ENCODE results near the gene ZDHHC1.
"Not testable (repeated sequence)": the region's sequence is repeated elsewhere in the genome, so short reads cannot be mapped to it uniquely, and the experiment has no call there.

Gene ZDHHC1

DNA sequence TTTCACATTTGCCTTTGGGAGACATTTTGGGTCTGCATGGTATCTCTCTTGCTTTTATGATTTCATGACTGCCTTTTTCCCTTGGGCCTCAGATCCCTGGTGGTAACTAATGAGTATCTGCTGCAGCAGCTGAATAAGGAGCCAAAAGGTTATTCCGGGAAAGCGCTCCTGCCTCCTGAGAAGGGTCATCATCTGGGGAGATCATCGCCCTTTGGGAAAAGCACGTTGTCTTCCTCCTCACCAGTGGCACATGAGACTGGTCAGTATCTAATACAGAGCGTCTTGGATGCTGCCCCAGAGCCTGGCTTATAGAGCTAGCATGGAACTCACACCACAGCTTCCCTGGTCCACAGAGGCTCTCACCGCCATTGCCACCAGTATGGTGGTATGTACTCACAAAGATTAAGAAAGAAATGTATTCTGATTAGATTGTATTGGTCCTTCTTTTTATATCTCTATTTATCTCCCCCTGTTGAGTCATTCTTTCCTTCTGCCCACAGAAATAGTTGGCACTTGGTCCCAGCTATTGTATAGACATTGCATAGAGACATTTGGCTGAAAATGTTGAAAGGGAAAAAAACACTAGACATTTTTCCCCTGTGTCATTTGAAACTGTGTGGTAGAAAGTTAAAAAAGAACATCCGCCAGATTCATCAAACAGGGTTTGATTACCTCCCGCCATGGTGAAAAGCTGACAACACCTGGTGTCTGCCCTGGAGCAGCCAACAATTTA lies 31.3 kb downstream of the ZDHHC1 start:
- TF ChIP-seq, protein P1, sequence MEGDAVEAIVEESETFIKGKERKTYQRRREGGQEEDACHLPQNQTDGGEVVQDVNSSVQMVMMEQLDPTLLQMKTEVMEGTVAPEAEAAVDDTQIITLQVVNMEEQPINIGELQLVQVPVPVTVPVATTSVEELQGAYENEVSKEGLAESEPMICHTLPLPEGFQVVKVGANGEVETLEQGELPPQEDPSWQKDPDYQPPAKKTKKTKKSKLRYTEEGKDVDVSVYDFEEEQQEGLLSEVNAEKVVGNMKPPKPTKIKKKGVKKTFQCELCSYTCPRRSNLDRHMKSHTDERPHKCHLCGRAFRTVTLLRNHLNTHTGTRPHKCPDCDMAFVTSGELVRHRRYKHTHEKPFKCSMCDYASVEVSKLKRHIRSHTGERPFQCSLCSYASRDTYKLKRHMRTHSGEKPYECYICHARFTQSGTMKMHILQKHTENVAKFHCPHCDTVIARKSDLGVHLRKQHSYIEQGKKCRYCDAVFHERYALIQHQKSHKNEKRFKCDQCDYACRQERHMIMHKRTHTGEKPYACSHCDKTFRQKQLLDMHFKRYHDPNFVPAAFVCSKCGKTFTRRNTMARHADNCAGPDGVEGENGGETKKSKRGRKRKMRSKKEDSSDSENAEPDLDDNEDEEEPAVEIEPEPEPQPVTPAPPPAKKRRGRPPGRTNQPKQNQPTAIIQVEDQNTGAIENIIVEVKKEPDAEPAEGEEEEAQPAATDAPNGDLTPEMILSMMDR (IDR thresholded peaks at IDR 0.05; ENCODE audit: low read depth, low read length, missing control alignments) = no peak
- no peak overlapping the region for H3K4me3 ChIP-seq (replicated peaks; ENCODE audit: low read depth, low read length)
- no peak for DNase-seq (ENCODE audit: extremely low read depth, low read depth)

DNA sequence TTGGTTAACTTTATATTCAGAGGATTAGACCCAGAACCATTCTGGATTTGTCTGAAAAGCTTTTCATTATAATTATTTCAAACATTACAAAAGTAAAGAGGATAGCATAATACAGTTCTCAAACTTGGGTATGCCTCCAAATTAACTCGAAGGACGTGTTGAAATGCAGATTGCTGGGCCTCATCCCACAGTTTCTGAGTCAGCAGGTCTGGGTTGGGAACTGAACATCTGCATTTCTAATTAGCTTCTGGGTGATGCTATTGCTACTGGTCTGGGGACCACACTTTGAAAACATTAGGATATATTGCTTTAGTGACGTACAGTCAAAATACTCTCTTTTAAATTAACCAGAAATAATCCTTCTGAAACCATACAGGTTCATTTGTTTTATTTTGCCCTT lies 33.0 kb downstream of the ZDHHC1 start:
- TF ChIP-seq, protein P1 (IDR thresholded peaks at IDR 0.05; ENCODE audit: low read depth, low read length, missing control alignments) = no peak

DNA sequence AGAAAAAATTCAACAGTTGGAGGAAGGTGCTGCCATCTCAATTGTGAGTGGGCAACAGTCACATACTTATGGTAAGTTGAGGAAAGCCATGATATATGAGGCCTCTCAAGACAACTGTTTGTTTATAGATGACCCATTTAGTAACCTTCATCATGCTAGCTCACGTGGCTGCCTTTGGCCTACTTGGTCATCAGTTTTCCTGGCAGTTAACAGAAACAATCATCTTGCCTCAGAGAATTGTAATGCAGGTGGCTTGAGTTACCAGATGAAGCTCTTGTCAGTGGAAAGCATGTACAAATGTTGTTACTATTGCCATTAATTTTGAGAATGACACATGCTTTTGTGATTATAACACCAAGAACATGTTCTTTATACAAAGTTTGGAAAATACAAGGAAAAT lies 37.6 kb downstream of the ZDHHC1 start:
- no peak overlapping the region for H3K4me3 ChIP-seq (replicated peaks; ENCODE audit: low read depth, low read length)
- DNase-seq (ENCODE audit: extremely low read depth, low read depth) = no peak
- TF ChIP-seq, protein P1 (IDR thresholded peaks at IDR 0.05; ENCODE audit: low read depth, low read length, missing control alignments) = no peak

More for the DNA sequence above, 33.0 kb downstream of the ZDHHC1 start:
- no peak for DNase-seq (ENCODE audit: extremely low read depth, low read depth)
- no peak overlapping the region for H3K4me3 ChIP-seq (replicated peaks; ENCODE audit: low read depth, low read length)

DNA sequence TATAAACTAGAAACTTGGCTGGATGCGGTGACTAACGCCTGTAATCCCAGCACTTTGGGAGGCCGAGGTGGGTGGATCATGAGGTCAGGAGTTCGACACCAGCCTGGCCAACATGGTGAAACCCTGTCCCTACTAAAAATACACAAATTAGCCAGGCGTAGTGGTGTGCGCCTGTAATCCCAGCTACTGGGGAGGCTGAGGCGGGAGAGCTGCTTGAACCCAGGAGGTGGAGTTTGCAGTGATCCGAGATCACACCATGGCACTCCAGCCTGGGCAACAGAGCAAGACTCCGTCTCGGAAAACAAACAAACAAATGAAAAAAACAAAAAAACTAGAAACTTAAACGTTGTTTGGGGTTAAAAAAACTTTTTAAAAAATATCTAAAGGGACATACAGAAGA lies 40.3 kb downstream of the ZDHHC1 start:
- not testable (repeated sequence) for DNase-seq (ENCODE audit: extremely low read depth, low read depth); H3K4me3 ChIP-seq (replicated peaks; ENCODE audit: low read depth, low read length)

DNA sequence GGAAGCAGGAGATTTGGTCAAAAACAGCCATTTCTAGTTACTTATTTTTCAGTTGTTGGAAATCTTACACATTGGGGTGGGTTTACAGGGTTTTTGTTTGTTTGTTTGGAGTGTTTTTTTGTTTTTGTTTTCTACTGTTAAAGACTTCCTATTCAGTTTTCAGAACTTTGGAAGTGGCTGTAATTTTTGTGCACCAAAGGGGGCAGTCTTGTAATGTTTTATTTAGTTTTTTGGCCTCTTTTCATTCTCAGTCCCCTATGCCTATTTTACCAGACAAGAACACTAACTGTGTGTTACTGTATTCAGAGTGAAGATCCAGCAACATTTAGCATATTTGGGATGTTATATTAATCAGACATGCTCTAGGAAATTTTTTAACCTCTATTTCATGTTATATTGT lies 43.6 kb downstream of the ZDHHC1 start:
- no peak overlapping the region for H3K4me3 ChIP-seq (replicated peaks; ENCODE audit: low read depth, low read length)
- DNase-seq (ENCODE audit: extremely low read depth, low read depth) = peak; percentile 17
- TF ChIP-seq, protein P1 (IDR thresholded peaks at IDR 0.05; ENCODE audit: low read depth, low read length, missing control alignments) = peak; percentile 45

DNA sequence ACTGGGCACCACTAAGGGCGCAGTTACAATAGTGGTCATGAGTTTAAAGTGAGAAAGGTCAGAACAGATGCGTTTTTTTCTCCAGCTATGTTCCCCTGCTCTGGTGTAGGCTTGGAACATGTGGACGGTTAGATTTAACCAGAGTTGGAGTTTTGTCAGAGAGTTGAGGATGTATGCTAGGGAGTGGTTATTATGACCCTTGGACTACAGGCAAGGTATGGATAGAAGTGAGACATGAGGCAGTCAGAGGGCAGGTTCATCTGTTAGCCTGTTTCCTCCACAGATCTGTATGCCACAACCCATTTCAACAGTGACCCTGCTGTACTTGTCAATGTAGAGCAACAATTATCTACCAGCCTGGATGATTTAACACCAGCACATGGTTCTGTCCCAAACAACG lies 45.6 kb downstream of the ZDHHC1 start:
- no peak for DNase-seq (ENCODE audit: extremely low read depth, low read depth)
- no peak overlapping the region for H3K4me3 ChIP-seq (replicated peaks; ENCODE audit: low read depth, low read length)
- TF ChIP-seq, protein P1 (IDR thresholded peaks at IDR 0.05; ENCODE audit: low read depth, low read length, missing control alignments) = no peak

DNA sequence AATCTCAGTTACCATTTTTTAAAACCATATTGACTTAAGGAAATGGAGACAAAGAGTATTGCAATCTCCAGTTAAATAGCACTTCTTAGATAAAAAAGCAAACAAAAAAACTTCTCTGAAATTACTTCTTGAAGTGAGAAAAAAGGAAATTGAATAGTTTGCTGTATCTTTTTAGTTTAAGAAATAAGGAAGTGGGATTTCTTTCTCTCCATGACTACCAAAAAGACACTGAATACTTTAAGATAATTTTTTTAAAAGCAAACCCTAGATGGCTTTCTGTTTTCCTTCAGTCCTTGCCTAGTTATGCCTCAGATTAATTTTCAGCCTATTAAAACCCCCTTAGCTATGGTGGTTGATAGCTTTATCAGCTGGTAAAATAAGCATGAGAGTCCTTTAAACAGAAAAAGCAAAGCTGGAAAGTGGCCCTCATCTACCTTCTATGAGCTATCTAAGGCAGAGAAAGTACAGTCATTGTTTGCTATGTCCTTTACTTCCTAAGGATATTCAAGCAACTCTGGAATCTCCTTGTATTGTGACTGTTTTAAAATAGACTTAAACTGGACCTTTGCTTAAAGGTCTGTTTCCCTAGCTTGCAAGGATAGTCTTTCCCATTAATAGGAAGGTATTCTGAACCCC lies 51.6 kb downstream of the ZDHHC1 start:
- no peak for DNase-seq (ENCODE audit: extremely low read depth, low read depth)

More for the DNA sequence above, 51.6 kb downstream of the ZDHHC1 start:
- H3K4me3 ChIP-seq (replicated peaks; ENCODE audit: low read depth, low read length) = no peak overlapping the region
- TF ChIP-seq, protein P1 (IDR thresholded peaks at IDR 0.05; ENCODE audit: low read depth, low read length, missing control alignments) = no peak

Data from HFF-Myc (cell line).